Body of pancreas (tissue), 4 donors: ENCODE data around the gene ADAMTS17. TPM values are rescaled to one million over a fixed set of nuclear protein-coding genes. Genes with fewer than 3 reads are reported as not detected.

Experiments used
- ATAC-seq: fragments of 150-250 bp; one replicate; pipeline ENCODE4 v1.9.1; 2016
- DNase-seq, 4 donors: peaks; one replicate each; pipeline ENCODE4 v3.0.0-alpha.2; 2019
- H3K27ac ChIP-seq, 4 donors: fragments of 200-600 bp; sonication (generic); 1 replicate in 3 of 4; 2 replicates in 1 of 4; pipeline versions ENCODE4 v1.5.1 to v1.6.1; 2016 to 2019; ENCODE audit warnings: mild to moderate bottlenecking in 1 of 4, mixed read lengths in 1 of 4, moderate library complexity in 1 of 4
- H3K27me3 ChIP-seq, 2 donors: fragments of 200-600 bp; sonication (generic); one replicate each; pipeline ENCODE4 v1.6.0; 2016; ENCODE audit warnings: mild to moderate bottlenecking in 1 of 2
- H3K36me3 ChIP-seq, 2 donors: fragments of 200-600 bp; sonication (generic); replicated peaks in 1 of 2; 2 replicates each; pipeline ENCODE4 v1.5.1; 2016; ENCODE audit warnings: low read depth in 2 of 2; ENCODE audit not compliant: insufficient read depth in 1 of 2
- H3K4me1 ChIP-seq: fragments of 200-600 bp; sonication (generic); one replicate; pipeline ENCODE4 v1.6.0; 2016
- H3K4me3 ChIP-seq, 2 donors: fragments of 200-600 bp; sonication (generic); 1 replicate in 1 of 2; 2 replicates in 1 of 2; pipeline ENCODE4 v1.5.1; 2016 to 2019
- H3K9me3 ChIP-seq, 3 donors: fragments of 200-600 bp; sonication (generic); 1 replicate in 2 of 3; 2 replicates in 1 of 3; pipeline ENCODE4 v1.5.1; 2016
- CTCF ChIP-seq, 7 experiments: fragments of 450-650 bp in 4 of 7; fragments of 200-600 bp in 3 of 7; sonication (generic) in 3 of 7; IDR thresholded peaks; one replicate each; pipeline ENCODE4 v1.5.1; 2016 to 2019; ENCODE audit warnings: antibody characterized with exemption in 7 of 7
- POLR2A ChIP-seq, 3 donors: fragments of 450-650 bp; IDR thresholded peaks; one replicate each; pipeline ENCODE4 v1.6.1; 2016; ENCODE audit warnings: antibody characterized with exemption in 3 of 3, mild to moderate bottlenecking in 2 of 3
- WGBS, 2 donors: methylation state at CpG; one replicate each; pipeline ENCODE4 v1.1.5; 2017; 5-methylcytosine and 5-hydroxymethylcytosine counted together
- intact Hi-C: fragments of 100-400 bp; cut with DNase I; formaldehyde crosslinking; loops from one replicate; pipeline ENCODE4 v1.15.1; 2023
- total RNA-seq, 2 donors: library from RNA; depleted of rRNA; stranded (reverse); fragments of >200 nt; gene quantifications; one replicate each; pipeline ENCODE4 v1.1.0, GENCODE V29; 2016

The ADAMTS17 gene
- total RNA-seq, 2 donors from 2014 or later, result 24.6 to 26.0 TPM

- Histone ChIP-seq H3K27ac (no peak overlapping the region), H3K4me1 (no peaks in the 10 kb centered on the region), H3K9me3 (no peaks in the 10 kb centered on the region), H3K27me3 (no peaks in the 10 kb centered on the region), H3K4me3 (no peak overlapping the region), H3K36me3 (no peaks in the 10 kb centered on the region)
- no peak for ATAC-seq
- TF ChIP-seq POLR2A (IDR thresholded peaks at IDR 0.05), result no peak
- intact Hi-C loops, result no loop called here
- WGBS, 2 donors, result 91 to 96% methylated on average over 4 of the region's 4 CpGs
- no peak for DNase-seq
Observed at GRCh38 chr15:100189849-100190248, 151.9 kb downstream of the ADAMTS17 start.

- WGBS, 2 donors, result 88 to 91% methylated on average over 6 of the region's 6 CpGs
- no peak for DNase-seq
- Histone ChIP-seq H3K4me3 (no peak overlapping the region), H3K9me3 (no peaks in the 10 kb centered on the region), H3K36me3 (no peaks in the 10 kb centered on the region), H3K4me1 (no peaks in the 10 kb centered on the region), H3K27me3 (no peaks in the 10 kb centered on the region), H3K27ac (no peak overlapping the region)
- no peak for ATAC-seq
- TF ChIP-seq CTCF (IDR thresholded peaks at IDR 0.05) (no peak), POLR2A (IDR thresholded peaks at IDR 0.05) (no peak)
- intact Hi-C loops, result no loop called here
Observed at GRCh38 chr15:100189319-100189718, 152.5 kb downstream of the ADAMTS17 start.

- DNase-seq (no peak), ATAC-seq (no peak)
- 92 to 93% methylated on average over 8 of the region's 8 CpGs for WGBS, 2 donors
- Histone ChIP-seq H3K9me3 (no peaks in the 10 kb centered on the region), H3K27ac (no peak overlapping the region), H3K27me3 (no peaks in the 10 kb centered on the region), H3K4me3 (no peak overlapping the region), H3K4me1 (no peaks in the 10 kb centered on the region), H3K36me3 (no peaks in the 10 kb centered on the region)
- TF ChIP-seq POLR2A (IDR thresholded peaks at IDR 0.05), result no peak
- no peak for TF ChIP-seq CTCF (IDR thresholded peaks at IDR 0.05)
- intact Hi-C loops, result no loop called here
Observed at GRCh38 chr15:100187677-100188076, 154.1 kb downstream of the ADAMTS17 start.

- no peak for ATAC-seq
- TF ChIP-seq POLR2A (IDR thresholded peaks at IDR 0.05) (no peak), CTCF (IDR thresholded peaks at IDR 0.05) (no peak)
- intact Hi-C loops, result no loop called here
- Histone ChIP-seq H3K4me3 (no peak overlapping the region), H3K9me3 (no peaks in the 10 kb centered on the region), H3K4me1 (no peaks in the 10 kb centered on the region), H3K27me3 (no peaks in the 10 kb centered on the region), H3K36me3 (no peaks in the 10 kb centered on the region), H3K27ac (no peak overlapping the region)
- 80 to 91% methylated on average over 6 of the region's 6 CpGs for WGBS, 2 donors
- DNase-seq, result no peak
Observed at GRCh38 chr15:100186960-100187359, 154.8 kb downstream of the ADAMTS17 start.

GRCh38 chr15:100186366-100186765 is 155.4 kb downstream of the ADAMTS17 start:
- Histone ChIP-seq H3K27ac (no peak overlapping the region), H3K27me3 (no peaks in the 10 kb centered on the region), H3K9me3 (no peaks in the 10 kb centered on the region), H3K36me3 (no peaks in the 10 kb centered on the region), H3K4me1 (no peaks in the 10 kb centered on the region), H3K4me3 (no peak overlapping the region)
- ATAC-seq, result no peak
- TF ChIP-seq CTCF (IDR thresholded peaks at IDR 0.05) (no peak), POLR2A (IDR thresholded peaks at IDR 0.05) (no peak)
- intact Hi-C loops, result no loop called here
- 91 to 93% methylated on average over 5 of the region's 5 CpGs for WGBS, 2 donors
- DNase-seq, result no peak
